Natural killer cell (primary cell): ENCODE results near the gene CEP250. TPM values are rescaled to one million over a fixed set of nuclear protein-coding genes. Genes with fewer than 3 reads are reported as not detected.

Source experiments
- ATAC-seq, 3 donors: fragments of 150-1000 bp in 2 of 3; fragments of 200-7000 bp in 1 of 3; cut with Tn5 transposase; 1 replicate in 1 of 3; 2 replicates in 2 of 3; pipeline ENCODE4 v1.10.0; 2021; ENCODE audit warnings: mild to moderate bottlenecking in 2 of 3, moderate library complexity in 2 of 3
- DNase-seq, 2 donors: peaks; one replicate each; pipeline versions ENCODE4 v3.0.0 to v3.0.0-alpha.2; 2013 to 2021; ENCODE audit warnings: mixed read lengths in 1 of 2
- H3K27ac ChIP-seq: one replicate; pipeline ENCODE4 v1.5.1; 2013; ENCODE audit warnings: mild to moderate bottlenecking, low read length
- H3K27me3 ChIP-seq: one replicate; pipeline ENCODE4 v1.6.1; 2013; ENCODE audit warnings: low read length; ENCODE audit not compliant: control insufficient read depth, insufficient read depth
- H3K36me3 ChIP-seq: one replicate; pipeline ENCODE4 v1.6.1; 2013; ENCODE audit warnings: low read length; ENCODE audit not compliant: control insufficient read depth, insufficient read depth
- H3K4me1 ChIP-seq: one replicate; pipeline ENCODE4 v1.6.1; 2013; ENCODE audit warnings: low read length; ENCODE audit not compliant: control insufficient read depth, insufficient read depth
- H3K4me3 ChIP-seq: one replicate; pipeline ENCODE4 v1.5.1; 2013; ENCODE audit warnings: low read length
- H3K9me3 ChIP-seq: one replicate; pipeline ENCODE4 v1.6.1; 2013; ENCODE audit warnings: low read length; ENCODE audit not compliant: control insufficient read depth, insufficient read depth
- H3K27ac Mint-ChIP-seq, 2 donors: one replicate each; pipeline ENCODE4 v1.8.0; 2022; ENCODE audit warnings: mild to moderate bottlenecking in 2 of 2, mixed read lengths in 2 of 2, moderate library complexity in 1 of 2
- H3K27me3 Mint-ChIP-seq, 2 donors: one replicate each; pipeline ENCODE4 v1.8.0; 2022; ENCODE audit warnings: low read depth in 2 of 2, mixed read lengths in 2 of 2
- H3K36me3 Mint-ChIP-seq: one replicate; pipeline ENCODE4 v1.8.0; 2022; ENCODE audit warnings: mixed read lengths
- H3K4me1 Mint-ChIP-seq, 2 donors: one replicate each; pipeline ENCODE4 v1.8.0; 2022; ENCODE audit warnings: mixed read lengths in 2 of 2
- H3K4me3 Mint-ChIP-seq: one replicate; pipeline ENCODE4 v1.8.0; 2022; ENCODE audit warnings: mild to moderate bottlenecking, moderate library complexity, mixed read lengths
- H3K9me3 Mint-ChIP-seq, 2 donors: one replicate each; pipeline ENCODE4 v1.8.0; 2022; ENCODE audit warnings: mixed read lengths in 2 of 2
- WGBS: methylation state at CpG from one replicate; pipeline ENCODE4 v1.1.7; 2013; ENCODE audit warnings: missing lambda C conversion rate; ENCODE audit not compliant: insufficient coverage; 5-methylcytosine and 5-hydroxymethylcytosine counted together
- intact Hi-C: fragments of 100-400 bp; cut with micrococcal nuclease; formaldehyde crosslinking; loops from one replicate; pipeline ENCODE4 v1.14.2; 2022
- total RNA-seq, 4 donors: library from RNA; stranded (reverse); fragments of 120-200 nt in 1 of 4; gene quantifications; one replicate each; pipeline versions ENCODE4 v1.2.3 to v1.2.4, GENCODE V29; 2013 to 2022
- TF ChIP-seq, protein P1 (sequence below): fragments of 200-600 bp; IDR thresholded peaks from one replicate; pipeline ENCODE4 v1.8.0; 2022; ENCODE audit warnings: antibody characterized with exemption

Gene CEP250
- total RNA-seq, 3 donors from 2014 or later (not counting 1 experiment from before 2014, with no cell fraction given): 61.5 to 91.8 (median 80.8) TPM

DNA sequence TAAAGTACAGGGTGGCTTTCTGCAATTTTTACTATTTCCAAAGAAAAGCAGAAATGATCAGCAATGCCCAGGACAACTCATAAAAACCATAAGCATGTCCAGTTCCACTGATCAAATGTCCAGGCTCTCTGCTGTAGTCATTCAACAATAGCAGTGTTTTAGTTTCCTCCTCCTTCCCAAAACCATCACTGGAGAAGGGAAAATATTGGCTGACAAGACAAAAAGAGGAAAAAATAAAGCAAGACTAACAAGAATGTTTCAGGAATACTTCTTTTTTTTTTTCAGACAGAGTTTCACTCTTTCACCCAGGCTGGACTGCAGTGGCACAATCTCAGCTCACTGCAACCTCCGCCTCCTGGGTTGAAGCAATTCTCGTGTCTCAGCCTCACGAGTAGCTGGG lies 45.9 kb upstream of the CEP250 start:
- TF ChIP-seq, protein P1, sequence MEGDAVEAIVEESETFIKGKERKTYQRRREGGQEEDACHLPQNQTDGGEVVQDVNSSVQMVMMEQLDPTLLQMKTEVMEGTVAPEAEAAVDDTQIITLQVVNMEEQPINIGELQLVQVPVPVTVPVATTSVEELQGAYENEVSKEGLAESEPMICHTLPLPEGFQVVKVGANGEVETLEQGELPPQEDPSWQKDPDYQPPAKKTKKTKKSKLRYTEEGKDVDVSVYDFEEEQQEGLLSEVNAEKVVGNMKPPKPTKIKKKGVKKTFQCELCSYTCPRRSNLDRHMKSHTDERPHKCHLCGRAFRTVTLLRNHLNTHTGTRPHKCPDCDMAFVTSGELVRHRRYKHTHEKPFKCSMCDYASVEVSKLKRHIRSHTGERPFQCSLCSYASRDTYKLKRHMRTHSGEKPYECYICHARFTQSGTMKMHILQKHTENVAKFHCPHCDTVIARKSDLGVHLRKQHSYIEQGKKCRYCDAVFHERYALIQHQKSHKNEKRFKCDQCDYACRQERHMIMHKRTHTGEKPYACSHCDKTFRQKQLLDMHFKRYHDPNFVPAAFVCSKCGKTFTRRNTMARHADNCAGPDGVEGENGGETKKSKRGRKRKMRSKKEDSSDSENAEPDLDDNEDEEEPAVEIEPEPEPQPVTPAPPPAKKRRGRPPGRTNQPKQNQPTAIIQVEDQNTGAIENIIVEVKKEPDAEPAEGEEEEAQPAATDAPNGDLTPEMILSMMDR: no peak
- H3K27ac ChIP-seq: no peak overlapping the region
- H3K9me3 ChIP-seq: no peaks in the 10 kb centered on the region
- H3K4me3 Mint-ChIP-seq: no peak overlapping the region
- WGBS: 89% methylated on average over 3 of the region's 3 CpGs
- DNase-seq (no peak), ATAC-seq (no peak)
- peaks cover 17% of the 10 kb centered on the region for H3K36me3 ChIP-seq
- no peak overlapping the region for H3K4me3 ChIP-seq
- H3K27me3 Mint-ChIP-seq: peaks cover 0 to 4% of the 10 kb centered on the region in 2 donors
- H3K9me3 Mint-ChIP-seq: peaks cover 0 to 3% of the 10 kb centered on the region in 2 donors
- peaks cover 11% of the 10 kb centered on the region for H3K4me1 ChIP-seq
- H3K36me3 Mint-ChIP-seq: peaks cover 15% of the 10 kb centered on the region
- intact Hi-C loops: no loop called here
- peaks cover 22% of the 10 kb centered on the region in 2 donors for H3K4me1 Mint-ChIP-seq
- no peak overlapping the region for H3K27ac Mint-ChIP-seq
- H3K27me3 ChIP-seq: no peaks in the 10 kb centered on the region

DNA sequence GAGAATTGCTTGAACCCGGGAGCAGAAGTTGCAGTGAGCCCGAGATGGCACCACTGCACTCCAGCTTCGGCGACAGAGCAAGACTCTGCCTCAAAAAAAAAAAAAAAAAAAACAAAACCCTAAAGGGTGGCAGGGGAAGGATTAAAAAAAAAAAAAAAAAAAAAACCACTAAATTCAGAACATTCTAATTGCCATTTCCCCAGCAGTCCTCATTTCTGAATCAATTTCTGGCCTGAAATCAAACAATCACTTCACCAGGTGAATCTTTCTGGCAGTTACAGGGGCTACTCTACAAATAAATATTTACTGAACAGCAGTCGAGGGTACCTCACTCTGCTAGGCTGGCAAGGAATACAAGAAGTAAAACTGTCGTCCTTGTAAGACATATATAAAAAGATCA lies 44.8 kb upstream of the CEP250 start:
- ATAC-seq (no peak), DNase-seq (no peak)
- TF ChIP-seq, protein P1: no peak
- intact Hi-C loops: no loop called here
- Histone ChIP-seq H3K27me3 (no peaks in the 10 kb centered on the region), H3K27ac (no peak overlapping the region), H3K4me1 (peaks cover 11% of the 10 kb centered on the region), H3K4me3 (no peak overlapping the region), H3K9me3 (no peaks in the 10 kb centered on the region), H3K36me3 (peaks cover 17% of the 10 kb centered on the region)
- WGBS: 74% methylated on average over 3 of the region's 6 CpGs
- Mint-ChIP-seq H3K36me3 (peaks cover 8% of the 10 kb centered on the region), H3K4me1 (peaks cover 15 to 16% of the 10 kb centered on the region in 2 donors), H3K27me3 (peaks cover under 1 to 8% of the 10 kb centered on the region in 2 donors), H3K27ac (peak overlapping the region; percentile 94), H3K4me3 (peak overlapping the region; percentile 96), H3K9me3 (peaks cover 0 to 3% of the 10 kb centered on the region in 2 donors)

DNA sequence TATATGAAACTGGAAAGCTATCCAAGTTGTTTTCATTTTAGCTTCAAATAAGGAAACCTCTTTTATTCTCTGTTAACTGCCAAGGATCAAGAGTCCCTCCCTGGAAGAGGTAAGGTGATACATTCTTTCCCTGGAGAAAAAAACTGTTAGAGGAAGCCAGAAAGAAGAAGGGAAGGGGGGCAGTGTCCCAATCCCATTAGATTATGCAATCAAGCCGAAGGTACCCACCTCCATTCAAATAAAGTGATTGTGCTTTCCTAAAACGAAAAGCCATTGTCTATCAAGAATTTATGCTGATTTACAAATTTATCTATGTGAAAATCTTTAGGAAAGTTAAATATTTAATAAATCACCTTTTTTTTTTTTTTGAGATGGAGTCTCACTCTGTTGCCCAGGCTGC lies 34.1 kb upstream of the CEP250 start:
- intact Hi-C loops: no loop called here
- no peak for DNase-seq
- Mint-ChIP-seq H3K27ac (no peak overlapping the region), H3K9me3 (no peaks in the 10 kb centered on the region), H3K27me3 (peaks cover 14 to 15% of the 10 kb centered on the region in 2 donors), H3K4me3 (no peak overlapping the region), H3K36me3 (no peaks in the 10 kb centered on the region), H3K4me1 (no peaks in the 10 kb centered on the region)
- Histone ChIP-seq H3K9me3 (no peaks in the 10 kb centered on the region), H3K36me3 (no peaks in the 10 kb centered on the region), H3K4me1 (no peaks in the 10 kb centered on the region), H3K4me3 (no peak overlapping the region), H3K27me3 (peaks cover 4% of the 10 kb centered on the region), H3K27ac (no peak overlapping the region)
- TF ChIP-seq, protein P1: no peak
- WGBS: no CpG with 5 or more reads among the region's 2 CpGs
- no peak for ATAC-seq
